HEK293 (cell line): ENCODE measurements around the gene TMEM198.

Experiments
- CTCF ChIP-seq: fragments of 450-650 bp; formaldehyde crosslinking; IDR thresholded peaks from 2 replicates; pipeline ENCODE4 v1.5.1; 2016; ENCODE audit warnings: missing biosample characterization, missing genetic modification characterization
- FEZF1 ChIP-seq: fragments of 450-650 bp; formaldehyde crosslinking; IDR thresholded peaks from 2 replicates; pipeline ENCODE4 v1.5.1; 2016; ENCODE audit warnings: missing biosample characterization, missing genetic modification characterization
- PBX3 ChIP-seq: sonication (generic); formaldehyde crosslinking; IDR thresholded peaks from 2 replicates; pipeline ENCODE4 v1.8.1; 2022; ENCODE audit warnings: mild to moderate bottlenecking, moderate library complexity, missing genetic modification reagents
- PRDM10 ChIP-seq: fragments of 450-650 bp; formaldehyde crosslinking; IDR thresholded peaks from 2 replicates; pipeline ENCODE4 v1.5.1; 2016; ENCODE audit warnings: missing biosample characterization, missing genetic modification characterization
- REST ChIP-seq: fragments of 450-650 bp; formaldehyde crosslinking; IDR thresholded peaks from 2 replicates; pipeline ENCODE4 v1.5.1; 2016; ENCODE audit warnings: missing biosample characterization, missing genetic modification characterization
- TCF7L2 ChIP-seq: IDR thresholded peaks from 2 replicates; pipeline ENCODE4 v1.6.1; 2011; ENCODE audit warnings: low read depth, mild to moderate bottlenecking, inconsistent platforms, low read length, moderate library complexity, borderline replicate concordance
- ZBTB20 ChIP-seq: fragments of 450-650 bp; formaldehyde crosslinking; IDR thresholded peaks from 2 replicates; pipeline ENCODE4 v1.5.1; 2016; ENCODE audit warnings: missing biosample characterization, missing genetic modification characterization
- ZNF2 ChIP-seq: fragments of 450-650 bp; formaldehyde crosslinking; IDR thresholded peaks from 2 replicates; pipeline ENCODE4 v1.5.1; 2016; ENCODE audit warnings: missing biosample characterization, missing genetic modification characterization
- ZNF274 ChIP-seq, 2 experiments: fragments of 200-500 bp in 1 of 2; fragments of 450-650 bp in 1 of 2; sonication (Bioruptor generic) in 1 of 2; formaldehyde crosslinking in 1 of 2; IDR thresholded peaks; 2 replicates each; pipeline versions ENCODE4 v1.5.1 to v1.6.1; 2014 to 2016; ENCODE audit warnings: borderline replicate concordance in 1 of 2, inconsistent platforms in 1 of 2, low read length in 1 of 2, missing biosample characterization in 1 of 2, missing genetic modification characterization in 1 of 2
- ZNF449 ChIP-seq: fragments of 450-650 bp; formaldehyde crosslinking; IDR thresholded peaks from 2 replicates; pipeline ENCODE4 v1.5.1; 2017; ENCODE audit warnings: missing biosample characterization, mild to moderate bottlenecking, missing genetic modification characterization, moderate library complexity
- ZNF600 ChIP-seq: fragments of 450-650 bp; formaldehyde crosslinking; IDR thresholded peaks from 2 replicates; pipeline ENCODE4 v1.5.1; 2016; ENCODE audit warnings: missing biosample characterization, missing genetic modification characterization

GRCh38 chr2:219522111-219523030 lies 21.5 kb upstream of the TMEM198 start:
- no peak for TF ChIP-seq PRDM10 (tag by site-specific recombination)
- no peak for TF ChIP-seq PBX3 (CRISPR knock-in tag)
- TF ChIP-seq CTCF (tag by site-specific recombination) = no peak
- TF ChIP-seq ZBTB20 (tag by site-specific recombination) = no peak
- no peak for TF ChIP-seq REST
- no peak for TF ChIP-seq ZNF2
- no peak for TF ChIP-seq ZNF600 (tag by site-specific recombination)
- no peak for TF ChIP-seq FEZF1 (tag by site-specific recombination)
- TF ChIP-seq TCF7L2 = peak; percentile 60; the same call in 1 of the 2 replicates
- no peak for TF ChIP-seq ZNF449 (tag by site-specific recombination)
- no peak for TF ChIP-seq ZNF274 (IDR thresholded peaks at IDR 0.05; ENCODE audit: low read length)
- TF ChIP-seq ZNF274 (tag by site-specific recombination; IDR thresholded peaks at IDR 0.05; ENCODE audit: borderline replicate concordance) = no peak
